Trophoblast cell (in vitro differentiated cells and primary cell): ENCODE measurements around the gene PARD3B.
A peak's percentile ranks its signal among the peaks of the same experiment; 100 is the strongest.
"Not testable (repeated sequence)": the region's sequence is repeated elsewhere in the genome, so short reads cannot be mapped to it uniquely, and the experiment has no call there.

ENCODE experiments used
- DNase-seq, 2 donors: peaks; one replicate each; pipeline ENCODE4 v3.0.0-alpha.2; 2016
- H2AFZ ChIP-seq: 2 replicates; pipeline ENCODE4 v1.6.1; 2013; ENCODE audit warnings: low read length, moderate library complexity, mild to moderate bottlenecking; ENCODE audit not compliant: insufficient read depth, poor library complexity
- H2AK5ac ChIP-seq: 2 replicates; pipeline ENCODE4 v1.6.1; 2013; ENCODE audit warnings: mild to moderate bottlenecking, low read length
- H2BK120ac ChIP-seq: 2 replicates; pipeline ENCODE4 v1.6.1; 2013; ENCODE audit warnings: low read length, mild to moderate bottlenecking, moderate library complexity; ENCODE audit not compliant: insufficient read depth, poor library complexity
- H2BK12ac ChIP-seq: 2 replicates; pipeline ENCODE4 v1.6.1; 2013; ENCODE audit warnings: mild to moderate bottlenecking, low read length, moderate library complexity
- H2BK5ac ChIP-seq: 2 replicates; pipeline ENCODE4 v1.6.1; 2013; ENCODE audit warnings: low read length, low read depth, moderate library complexity, mild to moderate bottlenecking; ENCODE audit not compliant: poor library complexity
- H3K14ac ChIP-seq: 2 replicates; pipeline ENCODE4 v1.6.1; 2013; ENCODE audit warnings: mild to moderate bottlenecking, low read length
- H3K18ac ChIP-seq: 2 replicates; pipeline ENCODE4 v1.6.1; 2013; ENCODE audit warnings: mild to moderate bottlenecking, low read length
- H3K23ac ChIP-seq: 2 replicates; pipeline ENCODE4 v1.6.1; 2013; ENCODE audit warnings: low read length
- H3K27ac ChIP-seq: 2 replicates; pipeline ENCODE4 v1.5.1; 2013; ENCODE audit warnings: low read depth, mild to moderate bottlenecking, inconsistent platforms, low read length, moderate library complexity
- H3K27me3 ChIP-seq: 2 replicates; pipeline ENCODE4 v1.6.1; 2013; ENCODE audit warnings: inconsistent platforms, mild to moderate bottlenecking, low read length, moderate library complexity; ENCODE audit not compliant: insufficient read depth
- H3K36me3 ChIP-seq, 2 experiments: 1 replicate in 1 of 2; 2 replicates in 1 of 2; pipeline ENCODE4 v1.6.1; 2013; ENCODE audit warnings: low read length in 2 of 2, mild to moderate bottlenecking in 2 of 2, moderate library complexity in 1 of 2; ENCODE audit not compliant: insufficient read depth in 2 of 2, control insufficient read depth in 1 of 2
- H3K4ac ChIP-seq: 2 replicates; pipeline ENCODE4 v1.6.1; 2013; ENCODE audit warnings: low read depth, mild to moderate bottlenecking, low read length, moderate library complexity
- H3K4me1 ChIP-seq, 2 experiments: 1 replicate in 1 of 2; 2 replicates in 1 of 2; pipeline ENCODE4 v1.6.1; 2013; ENCODE audit warnings: low read length in 2 of 2, mild to moderate bottlenecking in 2 of 2, moderate library complexity in 1 of 2; ENCODE audit not compliant: insufficient read depth in 2 of 2, control insufficient read depth in 1 of 2
- H3K4me2 ChIP-seq: 2 replicates; pipeline ENCODE4 v1.6.1; 2013; ENCODE audit warnings: inconsistent platforms, mild to moderate bottlenecking, low read length, moderate library complexity
- H3K4me3 ChIP-seq: 2 replicates; pipeline ENCODE4 v1.5.1; 2013; ENCODE audit warnings: mild to moderate bottlenecking, low read depth, low read length, inconsistent platforms
- H3K79me1 ChIP-seq: one replicate; pipeline ENCODE4 v1.6.1; 2013; ENCODE audit warnings: low read length
- H3K79me2 ChIP-seq: 2 replicates; pipeline ENCODE4 v1.6.1; 2013; ENCODE audit warnings: low read length, mild to moderate bottlenecking; ENCODE audit not compliant: control insufficient read depth, insufficient read depth, poor library complexity
- H3K9ac ChIP-seq: 2 replicates; pipeline ENCODE4 v1.6.1; 2013; ENCODE audit warnings: mild to moderate bottlenecking, low read length
- H3K9me3 ChIP-seq: 2 replicates; pipeline ENCODE4 v1.6.1; 2013; ENCODE audit warnings: low read depth, mild to moderate bottlenecking, control low read depth, inconsistent platforms, low read length; ENCODE audit not compliant: insufficient read depth
- H4K12ac ChIP-seq: 2 replicates; pipeline ENCODE4 v1.6.1; 2013; ENCODE audit warnings: low read depth, mild to moderate bottlenecking, low read length, moderate library complexity
- H4K8ac ChIP-seq: 2 replicates; pipeline ENCODE4 v1.6.1; 2013; ENCODE audit warnings: low read depth, mild to moderate bottlenecking, low read length, moderate library complexity
- H4K91ac ChIP-seq: one replicate; pipeline ENCODE4 v1.6.1; 2013; ENCODE audit warnings: low read depth, mild to moderate bottlenecking, low read length, moderate library complexity
- WGBS: extraction: QIAGEN DNeasy Blood & Tissue Kit; methylation state at CpG from one replicate; pipeline ENCODE4 v1.1.7; 2013; ENCODE audit warnings: missing lambda C conversion rate; ENCODE audit not compliant: insufficient read length, insufficient coverage; ENCODE audit errors: extremely low coverage; 5-methylcytosine and 5-hydroxymethylcytosine counted together

PARD3B gene

DNA sequence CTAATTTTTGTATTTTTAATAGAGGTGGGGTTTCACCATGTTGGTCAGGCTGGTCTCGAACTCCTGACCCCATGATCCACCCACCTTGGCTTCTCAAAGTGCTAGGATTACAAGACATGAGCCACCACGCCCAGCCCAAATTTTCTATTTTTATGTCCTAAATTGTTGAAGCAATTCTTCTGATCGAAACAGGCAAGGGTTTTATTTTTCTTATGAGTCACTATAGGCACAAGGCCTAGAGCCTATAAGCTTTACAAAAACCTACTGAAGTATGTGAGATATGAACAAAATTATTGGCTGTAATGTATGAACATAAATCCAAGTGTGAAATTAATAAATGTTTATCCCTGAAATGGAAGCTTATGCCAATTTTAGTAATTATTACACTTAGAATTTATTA lies 672.8 kb downstream of the PARD3B start:
- DNase-seq: no peak
- Histone ChIP-seq H2AFZ (no peak overlapping the region), H3K79me2 (no peaks in the 10 kb centered on the region), H2BK12ac (no peak overlapping the region), H3K14ac (no peak overlapping the region), H3K23ac (no peak overlapping the region), H2BK5ac (no peak overlapping the region), H3K9ac (no peak overlapping the region), H4K12ac (no peak overlapping the region), H3K79me1 (no peaks in the 10 kb centered on the region), H3K27ac (no peak overlapping the region), H3K4me3 (no peak overlapping the region), H3K4ac (no peak overlapping the region), H4K8ac (no peak overlapping the region), H3K4me2 (no peak overlapping the region), H3K36me3 (no peaks in the 10 kb centered on the region), H3K18ac (no peak overlapping the region), H2AK5ac (no peak overlapping the region), H4K91ac (no peak overlapping the region), H3K9me3 (no peaks in the 10 kb centered on the region), H2BK120ac (no peak overlapping the region), H3K27me3 (no peaks in the 10 kb centered on the region), H3K4me1 (no peaks in the 10 kb centered on the region)
- WGBS: no CpG with 5 or more reads among the region's 3 CpGs

DNA sequence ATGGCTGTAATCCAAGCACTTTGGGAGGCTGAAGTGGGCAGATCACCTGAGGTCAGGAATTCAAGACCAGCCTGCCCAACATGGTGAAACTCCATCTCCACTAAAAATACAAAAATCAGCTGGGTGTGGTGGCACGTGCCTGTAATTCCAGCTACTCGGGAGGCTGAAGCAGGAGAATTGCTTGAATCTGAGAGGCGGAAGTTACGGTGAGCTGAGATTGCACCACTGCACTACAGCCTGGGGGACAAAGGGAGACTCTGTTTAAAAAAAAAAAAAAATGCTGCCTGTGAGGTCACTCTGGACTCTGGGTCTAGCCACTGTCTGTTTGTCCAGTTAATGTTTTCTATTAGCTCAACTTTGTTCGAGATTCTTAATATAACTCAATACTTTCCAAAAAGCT lies 673.5 kb downstream of the PARD3B start:
- H3K4me3 ChIP-seq, H3K14ac ChIP-seq, H3K4ac ChIP-seq, H2BK5ac ChIP-seq, H3K9ac ChIP-seq, H3K79me1 ChIP-seq, H4K12ac ChIP-seq, H2BK12ac ChIP-seq, H3K36me3 ChIP-seq, H2BK120ac ChIP-seq, H2AK5ac ChIP-seq, H4K8ac ChIP-seq, H3K27me3 ChIP-seq, H3K9me3 ChIP-seq, H3K4me1 ChIP-seq, H3K23ac ChIP-seq, H3K4me2 ChIP-seq, H3K27ac ChIP-seq, H4K91ac ChIP-seq, H2AFZ ChIP-seq, H3K18ac ChIP-seq, H3K79me2 ChIP-seq: not testable (repeated sequence)
- WGBS: no CpG with 5 or more reads among the region's 5 CpGs
- peak; percentile 71 to 82 for DNase-seq

- no peak overlapping the region for H4K12ac ChIP-seq
- H3K4me2 ChIP-seq: no peak overlapping the region
- no peaks in the 10 kb centered on the region for H3K9me3 ChIP-seq
- no peaks in the 10 kb centered on the region for H3K79me1 ChIP-seq
- no peak overlapping the region for H3K4me3 ChIP-seq
- no peak overlapping the region for H3K4ac ChIP-seq
- no peaks in the 10 kb centered on the region for H3K27me3 ChIP-seq
- no peak overlapping the region for H3K9ac ChIP-seq
- H3K36me3 ChIP-seq: no peaks in the 10 kb centered on the region
- no peak overlapping the region for H2BK5ac ChIP-seq
- WGBS: no CpG with 5 or more reads among the region's 3 CpGs
- no peak overlapping the region for H3K23ac ChIP-seq
- no peak overlapping the region for H2AK5ac ChIP-seq
- H3K79me2 ChIP-seq: no peaks in the 10 kb centered on the region
- no peaks in the 10 kb centered on the region for H3K4me1 ChIP-seq
- no peak overlapping the region for H2BK12ac ChIP-seq
- no peak overlapping the region for H4K8ac ChIP-seq
- no peak overlapping the region for H3K18ac ChIP-seq
- H3K14ac ChIP-seq: no peak overlapping the region
- no peak overlapping the region for H2AFZ ChIP-seq
- H2BK120ac ChIP-seq: no peak overlapping the region
- H4K91ac ChIP-seq: no peak overlapping the region
- no peak overlapping the region for H3K27ac ChIP-seq
- no peak for DNase-seq
Observed at GRCh38 chr2:205220559-205220958, 675.3 kb downstream of the PARD3B start.

DNA sequence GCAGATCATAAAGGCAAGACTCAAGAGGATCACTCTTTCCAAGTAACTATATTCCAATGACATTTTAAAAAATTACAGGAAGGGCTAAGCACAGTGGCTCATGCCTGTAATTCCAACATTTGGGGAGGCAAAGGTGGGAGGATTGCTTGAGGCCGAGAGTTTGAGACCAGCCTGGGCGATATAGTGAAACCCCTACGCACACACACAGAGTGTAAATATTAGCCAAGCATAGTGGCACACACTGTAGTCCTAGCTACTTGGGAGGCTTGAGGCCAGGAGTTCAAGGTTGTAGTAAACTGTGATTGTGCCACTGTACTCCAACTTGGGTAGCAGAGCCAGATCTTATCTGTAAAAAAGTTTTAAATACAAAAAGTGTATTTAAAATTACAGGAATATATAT lies 686.8 kb downstream of the PARD3B start:
- H3K4me2 ChIP-seq: no peak overlapping the region
- no CpG with 5 or more reads among the region's 3 CpGs for WGBS
- no peak overlapping the region for H2BK5ac ChIP-seq
- no peak overlapping the region for H3K9ac ChIP-seq
- H4K12ac ChIP-seq: no peak overlapping the region
- no peak overlapping the region for H3K23ac ChIP-seq
- no peak overlapping the region for H3K18ac ChIP-seq
- H3K14ac ChIP-seq: no peak overlapping the region
- DNase-seq: no peak
- no peaks in the 10 kb centered on the region for H3K79me2 ChIP-seq
- H3K9me3 ChIP-seq: no peaks in the 10 kb centered on the region
- no peak overlapping the region for H2BK12ac ChIP-seq
- no peaks in the 10 kb centered on the region for H3K27me3 ChIP-seq
- no peaks in the 10 kb centered on the region for H3K36me3 ChIP-seq
- H3K79me1 ChIP-seq: no peaks in the 10 kb centered on the region
- H3K4ac ChIP-seq: no peak overlapping the region
- no peak overlapping the region for H3K27ac ChIP-seq
- no peak overlapping the region for H4K8ac ChIP-seq
- no peaks in the 10 kb centered on the region for H3K4me1 ChIP-seq
- H2AFZ ChIP-seq: no peak overlapping the region
- H2BK120ac ChIP-seq: no peak overlapping the region
- no peak overlapping the region for H2AK5ac ChIP-seq
- no peak overlapping the region for H4K91ac ChIP-seq
- no peak overlapping the region for H3K4me3 ChIP-seq
